Prostate gland (tissue), 2 donors: ENCODE measurements around the gene JMJD1C. TPM values are rescaled to one million over a fixed set of nuclear protein-coding genes. Genes with fewer than 3 reads are reported as not detected.

Experiments used
- DNase-seq: peaks from one replicate; pipeline ENCODE4 v3.0.0-alpha.2; 2019; ENCODE audit warnings: low spot score
- H3K27ac ChIP-seq, 2 donors: fragments of 200-600 bp; sonication (generic); 2 replicates each; pipeline ENCODE4 v1.5.1; 2017 to 2019
- H3K27me3 ChIP-seq: fragments of 200-600 bp; sonication (generic); replicated peaks from 2 replicates; pipeline ENCODE4 v1.5.1; 2019; ENCODE audit not compliant: insufficient read depth
- H3K36me3 ChIP-seq, 2 donors: fragments of 200-600 bp; sonication (generic); 1 replicate in 1 of 2; 2 replicates in 1 of 2; pipeline versions ENCODE4 v1.5.1 to v1.8.1; 2017 to 2019
- H3K4me1 ChIP-seq: fragments of 200-600 bp; sonication (generic); replicated peaks from 2 replicates; pipeline ENCODE4 v1.5.1; 2019
- H3K4me3 ChIP-seq, 2 donors: fragments of 200-600 bp; sonication (generic); 2 replicates each; pipeline ENCODE4 v1.5.1; 2017 to 2019
- H3K9me3 ChIP-seq: fragments of 200-600 bp; sonication (generic); 2 replicates; pipeline ENCODE4 v1.5.1; 2017
- CTCF ChIP-seq, 4 experiments: fragments of 200-600 bp in 2 of 4; fragments of 450-650 bp in 2 of 4; sonication (generic) in 2 of 4; IDR thresholded peaks; 1 replicate in 3 of 4; 2 replicates in 1 of 4; pipeline ENCODE4 v1.5.1; 2016 to 2019; ENCODE audit warnings: antibody characterized with exemption in 4 of 4, mild to moderate bottlenecking in 2 of 4, moderate library complexity in 2 of 4
- POLR2A ChIP-seq: fragments of 450-650 bp; IDR thresholded peaks from one replicate; pipeline ENCODE4 v1.6.1; 2016; ENCODE audit warnings: antibody characterized with exemption, mild to moderate bottlenecking
- POLR2AphosphoS5 ChIP-seq: sonication (generic); formaldehyde crosslinking; IDR thresholded peaks from one replicate; pipeline ENCODE4 v1.6.1; 2017; ENCODE audit warnings: antibody characterized with exemption
- WGBS: methylation state at CpG from one replicate; pipeline ENCODE4 v1.1.5; 2018; 5-methylcytosine and 5-hydroxymethylcytosine counted together
- intact Hi-C: fragments of 100-400 bp; cut with DNase I; formaldehyde crosslinking; loops from one replicate; pipeline ENCODE4 v1.14.2; 2022
- total RNA-seq, 2 donors: library from RNA; depleted of rRNA; stranded (reverse); fragments of >200 nt; gene quantifications; one replicate each; pipeline ENCODE4 v1.1.0, GENCODE V29; 2016

The JMJD1C gene
- total RNA-seq, 2 donors from 2014 or later, result 66.9 to 97.9 TPM

DNA sequence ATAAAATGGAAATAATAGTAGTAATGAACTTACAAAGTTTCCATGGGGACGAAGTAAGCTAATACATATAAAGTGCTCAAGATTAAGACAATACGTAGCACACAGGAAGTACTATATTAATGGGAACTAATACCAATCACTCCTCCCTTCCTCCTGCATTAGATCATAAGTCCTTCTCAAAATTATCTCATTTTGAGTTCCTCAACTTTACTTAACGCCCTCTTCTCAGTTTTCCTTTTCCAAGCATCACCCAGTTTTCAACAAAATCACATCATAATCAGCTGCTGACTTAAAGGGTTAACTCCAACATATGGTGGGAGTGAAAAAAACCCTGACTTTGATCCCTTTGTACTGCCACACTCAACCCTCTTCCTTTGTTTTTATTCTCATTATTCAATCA is 24.4 kb downstream of the JMJD1C start:
- TF ChIP-seq POLR2AphosphoS5 (no peak), CTCF (IDR thresholded peaks at IDR 0.05) (no peak), POLR2A (no peak)
- WGBS, result 79% methylated on average over 3 of the region's 3 CpGs
- DNase-seq, result no peak
- H3K36me3 ChIP-seq, result no peaks in the 10 kb centered on the region
- no peaks in the 10 kb centered on the region for H3K4me1 ChIP-seq
- intact Hi-C loops, result no loop called here
- H3K4me3 ChIP-seq, result no peak overlapping the region
- H3K9me3 ChIP-seq, result no peaks in the 10 kb centered on the region
- no peaks in the 10 kb centered on the region for H3K27me3 ChIP-seq
- H3K27ac ChIP-seq, result no peak overlapping the region

- H3K27me3 ChIP-seq, result no peaks in the 10 kb centered on the region
- intact Hi-C loops, result no loop called here
- H3K4me3 ChIP-seq, result no peak overlapping the region
- H3K27ac ChIP-seq, result no peak overlapping the region
- no peaks in the 10 kb centered on the region for H3K9me3 ChIP-seq
- no peaks in the 10 kb centered on the region for H3K36me3 ChIP-seq
- 82% methylated on average over 3 of the region's 3 CpGs for whole genome bisulfite sequencing
- no peak for TF ChIP-seq POLR2A
- no peak for TF ChIP-seq CTCF (IDR thresholded peaks at IDR 0.05)
- no peak for TF ChIP-seq POLR2AphosphoS5
- H3K4me1 ChIP-seq, result no peaks in the 10 kb centered on the region
- no peak for DNase-seq
Measured at GRCh38 chr10:63439607-63440006, 26.2 kb downstream of the JMJD1C start.

DNA sequence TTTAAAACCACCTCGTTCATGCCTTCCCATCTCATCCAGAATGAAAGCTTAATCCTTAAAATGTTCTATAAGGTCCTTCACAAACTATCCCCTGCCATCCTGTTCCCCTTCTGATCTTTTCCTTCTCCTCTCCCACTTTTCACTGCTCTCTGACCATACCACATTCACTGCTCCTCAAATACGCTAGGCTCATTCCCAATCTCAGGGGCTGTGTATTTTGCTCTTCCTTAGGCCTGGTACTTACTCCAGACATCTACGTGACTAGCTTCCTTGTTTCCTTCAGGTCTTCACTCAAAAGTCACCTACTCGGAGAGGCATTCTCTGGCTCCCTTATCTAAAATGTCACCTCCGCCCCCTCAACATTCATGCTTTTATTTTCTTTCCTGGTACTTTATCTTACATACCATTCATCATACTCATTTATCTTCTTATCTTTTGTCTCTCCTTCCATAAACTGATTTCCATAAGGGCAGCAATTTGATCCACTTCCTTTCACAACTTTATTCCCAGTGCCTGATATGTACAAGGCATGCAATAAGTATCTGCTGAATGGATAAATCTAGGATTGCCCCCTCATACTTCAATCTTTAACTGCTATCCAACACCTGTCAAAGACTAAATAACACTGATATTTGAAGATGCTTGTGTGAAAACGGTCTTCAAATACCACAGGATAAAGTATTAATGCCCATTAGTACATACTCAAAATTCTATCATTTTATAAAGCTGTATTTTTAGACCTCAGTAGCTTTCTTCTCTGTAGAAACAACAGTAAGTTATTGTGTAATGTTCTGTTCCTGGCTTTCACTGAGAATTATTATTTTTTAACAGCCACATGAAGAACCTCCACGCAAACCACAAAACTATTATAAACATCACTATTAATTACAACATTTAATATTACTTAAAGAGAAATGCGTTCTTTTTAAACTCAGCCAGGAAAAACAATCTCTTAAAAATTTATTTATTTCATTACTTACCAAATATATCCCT is 27.0 kb downstream of the JMJD1C start:
- no peak for TF ChIP-seq POLR2A
- H3K27me3 ChIP-seq, result no peaks in the 10 kb centered on the region
- no peaks in the 10 kb centered on the region for H3K36me3 ChIP-seq
- intact Hi-C loops, result no loop called here
- DNase-seq, result no peak
- no peaks in the 10 kb centered on the region for H3K4me1 ChIP-seq
- no peaks in the 10 kb centered on the region for H3K9me3 ChIP-seq
- H3K27ac ChIP-seq, result no peak overlapping the region
- H3K4me3 ChIP-seq, result no peak overlapping the region
- WGBS, result 68% methylated on average over 8 of the region's 8 CpGs

- intact Hi-C loops, result no loop called here
- H3K9me3 ChIP-seq, result no peaks in the 10 kb centered on the region
- no peaks in the 10 kb centered on the region for H3K36me3 ChIP-seq
- TF ChIP-seq CTCF (IDR thresholded peaks at IDR 0.05) (no peak), POLR2A (no peak), POLR2AphosphoS5 (no peak)
- no peaks in the 10 kb centered on the region for H3K4me1 ChIP-seq
- no peak overlapping the region for H3K4me3 ChIP-seq
- DNase-seq, result no peak
- 93% methylated on average over 2 of the region's 2 CpGs for WGBS
- no peak overlapping the region for H3K27ac ChIP-seq
- no peaks in the 10 kb centered on the region for H3K27me3 ChIP-seq
Measured at GRCh38 chr10:63437116-63437949, 28.4 kb downstream of the JMJD1C start.

GRCh38 chr10:63436225-63436624 is 29.6 kb downstream of the JMJD1C start:
- Histone ChIP-seq H3K4me3 (no peak overlapping the region), H3K9me3 (no peaks in the 10 kb centered on the region), H3K4me1 (no peaks in the 10 kb centered on the region), H3K27ac (no peak overlapping the region), H3K27me3 (no peaks in the 10 kb centered on the region), H3K36me3 (no peaks in the 10 kb centered on the region)
- TF ChIP-seq POLR2AphosphoS5, result no peak
- TF ChIP-seq CTCF (IDR thresholded peaks at IDR 0.05), result no peak
- TF ChIP-seq POLR2A, result no peak
- WGBS, result 94% methylated on average over 1 of the region's 1 CpG
- no peak for DNase-seq
- intact Hi-C loops, result no loop called here
